HCEC 1CT (cell line): ENCODE measurements around the gene SLC1A3.

Source experiments
- DNase-seq: peaks from one replicate; pipeline ENCODE4 v3.0.0-alpha.2; 2017

Gene SLC1A3

DNA sequence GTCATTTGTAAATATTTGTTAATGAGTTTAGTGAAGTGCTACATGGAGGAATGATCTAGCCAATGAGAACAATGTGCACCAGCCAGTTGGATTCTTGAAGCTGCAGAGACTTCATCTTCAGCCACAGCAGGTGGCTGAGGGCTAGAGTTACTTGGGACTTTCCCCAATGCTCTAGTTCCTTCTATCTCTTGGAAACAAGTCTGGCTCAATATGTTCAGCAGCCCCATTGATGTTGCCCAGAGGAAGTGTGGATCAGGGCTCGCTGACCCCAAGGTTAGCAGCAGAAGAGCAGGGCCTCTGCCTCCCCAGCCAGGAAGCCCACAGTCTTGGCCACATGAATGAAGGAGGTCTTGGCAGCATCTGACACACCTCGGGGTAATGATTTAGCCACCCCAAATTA, 117.5 kb downstream of the SLC1A3 start:
- DNase-seq: no peak

DNA sequence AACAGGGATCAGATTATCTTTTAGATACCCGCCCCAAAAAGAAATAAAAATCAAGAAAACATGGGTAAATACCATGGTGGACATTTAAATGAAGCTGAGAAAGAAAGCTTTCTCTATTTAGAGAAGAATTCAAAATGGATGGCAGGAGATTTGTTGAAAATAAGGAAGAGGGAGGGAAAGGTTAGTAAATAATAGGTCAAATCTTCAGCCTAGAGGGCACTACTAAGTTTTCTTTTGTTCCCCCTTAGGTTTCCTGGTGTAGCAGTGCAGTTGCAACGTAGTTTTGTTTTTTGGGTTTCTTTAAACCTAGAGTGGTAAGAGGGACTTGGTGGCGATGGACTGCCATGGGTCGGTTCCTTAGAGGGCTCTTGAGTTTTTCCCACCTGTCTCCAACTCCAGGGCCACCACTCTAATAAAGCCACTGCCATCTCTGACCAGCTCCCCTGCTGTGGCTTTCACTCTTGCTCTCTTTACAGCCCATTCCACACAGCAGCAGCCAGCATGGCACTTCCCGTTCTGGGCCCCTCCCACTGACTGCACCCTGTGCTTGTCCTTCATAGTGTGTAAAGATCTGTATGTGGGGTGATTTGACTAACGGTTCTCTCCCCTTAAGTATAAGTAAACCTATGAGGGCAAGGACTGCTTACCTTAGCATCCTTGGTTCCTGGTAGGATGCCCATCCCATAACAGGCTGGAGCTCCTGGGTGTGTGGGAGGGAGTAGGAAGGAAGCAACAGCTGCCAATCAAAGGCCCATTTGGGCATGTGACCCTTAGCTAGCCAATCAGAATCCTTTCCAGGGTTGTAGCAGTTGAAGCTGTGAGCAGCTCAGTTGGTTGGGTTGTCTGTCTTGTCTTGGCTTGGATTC, 118.3 kb downstream of the SLC1A3 start:
- DNase-seq: peak; percentile 33

DNA sequence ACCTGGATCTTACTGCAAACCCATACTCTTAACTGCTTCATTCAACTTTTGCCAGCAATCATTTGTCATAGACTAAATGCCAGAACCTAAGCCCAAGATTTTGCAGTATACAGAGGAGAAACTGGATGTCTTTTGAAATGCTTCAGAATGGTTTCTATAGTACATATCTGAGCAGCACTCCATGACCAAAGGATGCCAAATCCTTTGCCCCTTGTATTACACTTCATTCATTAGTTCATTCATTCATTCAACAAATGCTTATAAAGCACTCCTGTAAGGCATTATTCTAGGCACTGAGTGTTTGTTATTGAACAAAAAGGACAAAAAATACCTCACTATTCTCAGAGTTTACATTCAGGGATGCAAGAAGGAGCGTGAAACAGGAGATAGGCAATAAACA, 119.9 kb downstream of the SLC1A3 start:
- no peak for DNase-seq

DNA sequence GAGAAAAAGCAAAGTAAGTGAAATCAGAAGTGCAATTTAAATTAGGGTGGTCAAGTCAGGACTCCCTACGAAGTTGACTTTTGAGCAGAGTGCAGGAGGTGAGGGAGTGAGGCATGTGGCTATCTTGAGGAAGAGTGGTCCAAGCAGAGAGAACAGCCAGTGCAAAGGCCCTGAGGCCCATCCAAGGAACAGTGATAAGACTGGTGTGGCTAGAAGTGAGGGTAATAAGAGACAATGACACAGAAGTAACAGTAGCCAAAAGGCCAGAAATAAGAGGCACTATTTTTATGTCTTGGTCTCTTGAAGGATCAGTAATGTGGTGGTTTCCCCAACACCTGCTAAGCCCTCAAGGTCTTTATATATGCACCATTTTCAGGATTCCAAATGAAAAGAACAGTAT, 120.4 kb downstream of the SLC1A3 start:
- no peak for DNase-seq

DNA sequence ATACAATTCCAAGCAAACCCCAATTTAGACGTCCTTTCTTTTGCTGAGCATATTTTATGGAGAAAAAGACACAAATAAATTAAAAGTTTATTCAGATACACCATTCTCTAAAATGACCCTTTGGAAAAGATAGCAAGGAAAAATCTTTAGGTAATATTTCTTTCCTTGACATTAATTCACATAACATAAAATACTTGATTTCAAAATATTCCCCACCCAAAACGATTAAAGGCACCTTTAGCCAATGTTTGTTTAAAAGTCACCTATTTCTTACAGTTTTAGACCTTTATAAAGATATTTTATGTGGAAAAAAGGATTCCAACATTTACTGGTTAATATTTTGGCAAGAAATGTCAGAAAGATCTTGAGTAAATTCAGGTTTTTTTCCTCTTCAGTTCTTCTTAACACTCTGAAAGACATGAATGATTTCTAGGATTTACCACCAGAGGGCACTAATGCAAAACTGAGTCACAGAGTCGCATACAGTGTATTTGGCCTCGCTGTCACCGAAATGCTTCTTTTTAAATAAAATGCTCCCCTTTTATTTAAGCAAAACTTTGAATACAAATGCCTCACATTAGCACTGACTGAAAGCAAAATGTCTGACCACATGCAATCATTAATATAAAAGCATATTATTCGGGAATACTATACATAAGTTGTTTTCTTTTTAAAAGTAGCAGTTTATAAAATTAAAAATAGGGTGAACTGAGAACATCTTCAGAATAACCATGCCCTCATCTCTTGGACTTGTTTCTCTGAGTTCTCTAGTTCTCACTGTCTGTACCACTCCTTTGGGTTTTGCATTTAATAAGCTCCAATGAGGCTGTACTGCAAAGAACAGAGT, 122.5 kb downstream of the SLC1A3 start:
- peak; percentile 40 for DNase-seq

DNA sequence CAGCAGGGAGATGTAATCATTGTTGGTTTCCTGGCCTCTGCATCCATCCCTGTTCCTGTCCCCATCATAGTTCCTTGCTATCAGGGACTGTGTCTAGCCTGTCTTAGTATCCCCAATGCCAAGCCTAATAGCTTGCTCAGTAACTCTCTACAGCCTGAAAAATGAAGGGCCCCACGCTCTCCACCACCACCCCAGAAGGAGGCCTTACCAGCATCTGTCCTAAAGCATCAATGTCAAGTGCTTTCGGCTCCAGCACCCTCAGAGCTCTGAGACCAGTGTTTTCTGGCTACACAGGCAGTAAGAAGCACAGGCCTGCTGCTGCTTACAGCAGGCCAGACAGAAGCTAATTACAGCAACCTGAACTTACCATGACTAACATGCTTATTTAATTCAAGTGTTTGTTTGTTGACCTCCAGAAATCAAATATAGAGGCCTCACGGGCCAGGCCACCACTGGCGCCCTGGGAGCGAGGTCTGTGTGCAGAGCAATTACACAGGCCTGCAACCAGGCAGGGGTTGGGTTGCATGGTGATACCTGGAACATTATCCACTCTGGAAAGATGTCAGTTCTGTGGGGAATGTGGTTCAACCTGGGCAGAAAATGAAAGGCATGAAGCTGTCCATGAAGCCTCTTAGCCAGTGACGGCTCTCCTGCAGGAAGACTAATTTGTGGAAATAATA, 124.3 kb downstream of the SLC1A3 start:
- no peak for DNase-seq

DNA sequence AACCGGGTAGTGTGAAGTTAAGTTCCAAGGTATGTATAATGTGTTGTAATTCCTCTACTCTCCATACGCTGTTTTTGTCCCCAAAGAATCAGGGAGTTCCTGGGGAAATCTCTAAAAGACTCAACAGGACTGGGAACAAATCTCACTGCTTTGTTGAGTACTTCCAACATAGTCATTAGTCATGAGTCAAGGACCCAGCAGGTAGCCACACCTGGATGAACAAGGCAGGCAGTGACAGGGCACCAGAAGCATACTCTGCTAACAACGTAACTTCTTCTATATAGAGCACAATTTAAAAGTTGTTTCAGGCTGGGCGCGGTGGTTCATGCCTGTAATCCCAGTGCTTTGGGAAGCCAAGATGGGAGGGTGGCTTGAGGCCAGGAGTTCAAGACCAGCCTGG, 126.8 kb downstream of the SLC1A3 start:
- DNase-seq: no peak

DNA sequence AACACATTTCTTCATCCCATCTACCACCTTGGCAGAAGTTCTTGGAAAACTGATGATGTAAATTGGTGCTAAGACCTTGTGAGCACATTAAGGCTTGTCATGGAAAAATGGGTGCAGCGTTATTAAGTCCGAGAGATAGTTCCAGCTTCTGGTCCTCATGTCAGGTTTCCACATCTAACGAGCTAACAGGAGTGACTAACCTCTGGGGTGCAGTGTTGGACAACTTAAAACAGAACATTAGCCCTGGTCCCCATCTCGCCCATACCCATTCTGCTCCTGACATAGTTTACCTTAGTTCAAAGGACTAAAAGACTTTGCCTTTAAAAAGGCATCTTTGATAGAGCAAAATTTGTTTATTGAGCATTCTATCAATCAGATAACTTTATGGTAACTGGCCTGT, 128.0 kb downstream of the SLC1A3 start:
- DNase-seq: peak; percentile 39

DNA sequence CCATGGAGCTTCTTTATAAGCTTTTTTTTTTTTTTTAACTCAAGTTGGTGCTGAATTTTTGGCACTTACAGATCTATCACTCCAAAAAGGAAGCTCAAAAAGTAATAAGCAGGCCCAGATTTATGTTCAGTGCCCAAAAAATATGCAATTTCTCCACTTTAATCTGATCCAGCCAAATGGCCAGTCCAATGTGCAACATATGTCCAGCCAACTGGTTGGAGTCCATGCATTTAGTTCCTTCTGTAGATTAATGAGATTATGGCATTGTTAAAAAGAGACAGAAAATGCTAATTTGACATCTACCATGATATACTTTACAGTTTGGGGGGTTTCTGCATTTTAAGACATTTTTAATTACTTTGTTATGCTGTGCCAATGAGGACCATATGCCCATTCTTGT, 129.5 kb downstream of the SLC1A3 start:
- no peak for DNase-seq
